HepG2 (cell line): Measurements from ENCODE around the gene ZDHHC6. TPM values are rescaled to one million over a fixed set of nuclear protein-coding genes. Genes with fewer than 3 reads are reported as not detected.

ENCODE experiments used
- ARID2 ChIP-seq: sonication (generic); formaldehyde crosslinking; IDR thresholded peaks from 2 replicates; pipeline ENCODE4 v1.8.1; 2022; ENCODE audit warnings: mild to moderate bottlenecking, missing genetic modification reagents, borderline replicate concordance
- ATF5 ChIP-seq: sonication (generic); formaldehyde crosslinking; IDR thresholded peaks from 2 replicates; pipeline ENCODE4 v1.4.0; 2020; ENCODE audit warnings: mild to moderate bottlenecking, low read depth, missing genetic modification reagents
- CEBPG ChIP-seq: IDR thresholded peaks from 2 replicates; pipeline ENCODE4 v1.6.1; 2016
- CREM ChIP-seq, 2 experiments: sonication (generic) in 1 of 2; formaldehyde crosslinking in 1 of 2; IDR thresholded peaks; 2 replicates each; pipeline versions ENCODE4 v1.4.0 to v1.6.1; 2016 to 2020; ENCODE audit warnings: antibody characterized with exemption in 1 of 2, mild to moderate bottlenecking in 1 of 2, missing genetic modification reagents in 1 of 2
- GPBP1L1 ChIP-seq: sonication (generic); formaldehyde crosslinking; IDR thresholded peaks from 2 replicates; pipeline ENCODE4 v1.5.0; 2020; ENCODE audit warnings: mild to moderate bottlenecking, missing genetic modification reagents
- HNF4A ChIP-seq: sonication (generic); formaldehyde crosslinking; IDR thresholded peaks from 2 replicates; pipeline ENCODE4 v1.4.0; 2020; ENCODE audit warnings: missing genetic modification reagents
- HNRNPUL1 ChIP-seq: fragments of 200-400 bp; formaldehyde crosslinking; IDR thresholded peaks from 2 replicates; pipeline ENCODE4 v1.6.1; 2017; ENCODE audit warnings: low read depth, mild to moderate bottlenecking, low read length, moderate library complexity
- NPAS2 ChIP-seq: sonication (generic); formaldehyde crosslinking; IDR thresholded peaks from 2 replicates; pipeline ENCODE4 v1.8.0; 2022; ENCODE audit warnings: mild to moderate bottlenecking, missing genetic modification reagents, borderline replicate concordance
- NR2F2 ChIP-seq: IDR thresholded peaks from 2 replicates; pipeline ENCODE4 v1.6.1; 2012; ENCODE audit warnings: low read depth, inconsistent platforms, borderline replicate concordance
- RBM22 ChIP-seq: fragments of 200-400 bp; formaldehyde crosslinking; optimal IDR thresholded peaks from 2 replicates; pipeline ENCODE3; 2017; ENCODE audit warnings: mild to moderate bottlenecking, low read length, moderate library complexity
- SOX6 ChIP-seq, 2 experiments: fragments of 450-650 bp in 1 of 2; sonication (generic) in 1 of 2; formaldehyde crosslinking in 1 of 2; IDR thresholded peaks; 2 replicates each; pipeline versions ENCODE4 v1.4.0 to v1.6.1; 2017 to 2020; ENCODE audit warnings: antibody characterized with exemption in 1 of 2, mild to moderate bottlenecking in 1 of 2, missing genetic modification reagents in 1 of 2
- TBP ChIP-seq: sonication (generic); formaldehyde crosslinking; IDR thresholded peaks from 2 replicates; pipeline ENCODE4 v1.5.0; 2020; ENCODE audit warnings: missing genetic modification reagents
- ZBTB40 ChIP-seq, 2 experiments: fragments of 450-650 bp in 1 of 2; sonication (generic) in 1 of 2; formaldehyde crosslinking in 1 of 2; IDR thresholded peaks; 2 replicates each; pipeline versions ENCODE4 v1.6.1 to v1.8.0; 2016 to 2022; ENCODE audit warnings: antibody characterized with exemption in 1 of 2, mild to moderate bottlenecking in 1 of 2, missing genetic modification reagents in 1 of 2
- ZHX1 ChIP-seq: sonication (generic); formaldehyde crosslinking; IDR thresholded peaks from 2 replicates; pipeline ENCODE4 v1.8.1; 2022; ENCODE audit warnings: low read depth, mild to moderate bottlenecking, missing genetic modification reagents
- ZNF12 ChIP-seq: sonication (generic); formaldehyde crosslinking; IDR thresholded peaks from 2 replicates; pipeline ENCODE4 v1.5.0; 2020; ENCODE audit warnings: missing genetic modification reagents
- ZNF460 ChIP-seq: sonication (generic); formaldehyde crosslinking; IDR thresholded peaks from 2 replicates; pipeline ENCODE4 v1.5.1; 2020; ENCODE audit warnings: missing genetic modification reagents, mild to moderate bottlenecking, borderline replicate concordance
- polyA plus RNA-seq, 8 experiments: library from polyadenylated mRNA; depleted of rRNA in 3 of 8; stranded (reverse) in 7 of 8; unstranded in 1 of 8; fragments of >200 nt; fragmentation: Illumina TruSeq in 4 of 8; extraction: Trizol in 4 of 8; gene quantifications; 2 replicates each; pipeline versions ENCODE4 v1.2.1 to v1.2.3, GENCODE V29; 2011 to 2016; ENCODE audit warnings: low read depth in 4 of 8, missing spikeins in 1 of 8, mixed read lengths in 1 of 8; ENCODE audit not compliant: insufficient read depth in 1 of 8
- total RNA-seq, 5 experiments: library from RNA; depleted of rRNA; stranded (reverse); fragments of >200 nt; fragmentation: Illumina TruSeq; extraction: Trizol; gene quantifications; 2 replicates each; pipeline ENCODE4 v1.2.3, GENCODE V29; 2016; ENCODE audit warnings: low read depth in 1 of 5

The ZDHHC6 gene
- total and polyA plus RNA-seq, 2 of the 13 experiments (the other 11 are each of a cell fraction or from before 2014, with no cell fraction given), result 20.9 to 49.4 TPM

GRCh38 chr10:112490545-112490944 is 43.8 kb upstream of the ZDHHC6 start (continued):
- no peak for TF ChIP-seq NPAS2 (CRISPR knock-in tag)
- TF ChIP-seq CREM (IDR thresholded peaks at IDR 0.05), result peak; percentile 86
- TF ChIP-seq CREM (CRISPR knock-in tag; IDR thresholded peaks at IDR 0.05), result no peak
- no peak for TF ChIP-seq ZHX1 (CRISPR knock-in tag)
- no peak for TF ChIP-seq GPBP1L1
- TF ChIP-seq CEBPG (CRISPR knock-in tag), result peak; percentile 55
- no peak for TF ChIP-seq RBM22
- no peak for TF ChIP-seq ZNF460 (CRISPR knock-in tag)
- no peak for TF ChIP-seq HNRNPUL1
- no peak for TF ChIP-seq TBP
- TF ChIP-seq ZNF12 (CRISPR knock-in tag), result no peak
- no peak for TF ChIP-seq ATF5 (CRISPR knock-in tag)
- TF ChIP-seq NR2F2, result no peak; the same call in 1 of the 2 replicates
- no peak for TF ChIP-seq ARID2
- no peak for TF ChIP-seq SOX6 (IDR thresholded peaks at IDR 0.05)
- peak; percentile 93 for TF ChIP-seq SOX6 (CRISPR knock-in tag; IDR thresholded peaks at IDR 0.05)
- TF ChIP-seq HNF4A (CRISPR knock-in tag), result peak; percentile 39; the same call in 1 of the 2 replicates
- no peak for TF ChIP-seq ZBTB40 (IDR thresholded peaks at IDR 0.05)
- no peak for TF ChIP-seq ZBTB40 (CRISPR knock-in tag; IDR thresholded peaks at IDR 0.05)
